Lower leg skin (tissue), 4 donors: ENCODE results near the gene FAM229B. TPM values are rescaled to one million over a fixed set of nuclear protein-coding genes. Genes with fewer than 3 reads are reported as not detected.
"Not testable (repeated sequence)": the region's sequence is repeated elsewhere in the genome, so short reads cannot be mapped to it uniquely, and the experiment has no call there.

ENCODE experiments used
- DNase-seq, 2 donors: peaks; one replicate each; pipeline ENCODE4 v3.0.0-alpha.2; 2019; ENCODE audit warnings: low spot score in 2 of 2
- H3K4me3 ChIP-seq: fragments of 200-600 bp; sonication (generic); 2 replicates; pipeline ENCODE4 v1.5.1; 2017; ENCODE audit warnings: mild to moderate bottlenecking, low read depth; ENCODE audit not compliant: poor library complexity, severe bottlenecking
- CTCF ChIP-seq, 3 donors: fragments of 450-650 bp; IDR thresholded peaks; one replicate each; pipeline ENCODE4 v1.5.1; 2016; ENCODE audit warnings: antibody characterized with exemption in 3 of 3, mild to moderate bottlenecking in 3 of 3, moderate library complexity in 2 of 3
- POLR2A ChIP-seq, 2 donors: fragments of 450-650 bp; IDR thresholded peaks; one replicate each; pipeline ENCODE4 v1.6.1; 2016 to 2017; ENCODE audit warnings: antibody characterized with exemption in 2 of 2, mild to moderate bottlenecking in 1 of 2, moderate library complexity in 1 of 2
- WGBS, 2 donors: methylation state at CpG; one replicate each; pipeline ENCODE4 v1.1.5; 2018; 5-methylcytosine and 5-hydroxymethylcytosine counted together
- intact Hi-C: fragments of 100-400 bp; cut with DNase I; formaldehyde crosslinking; loops from one replicate; pipeline ENCODE4 v1.15.0; 2023; ENCODE audit warnings: low total_unique reads
- total RNA-seq, 4 donors: library from RNA; depleted of rRNA; stranded (reverse); fragments of >200 nt; gene quantifications; one replicate each; pipeline ENCODE4 v1.1.0, GENCODE V29; 2016

FAM229B gene
- total RNA-seq, 4 donors from 2014 or later: 1.7 to 9.3 (median 7.4) TPM

- H3K4me3 ChIP-seq: no peak overlapping the region
- intact Hi-C loops: no loop called here
- TF ChIP-seq CTCF (IDR thresholded peaks at IDR 0.05) (no peak), POLR2A (IDR thresholded peaks at IDR 0.05) (no peak)
- WGBS, 2 donors: 59 to 83% methylated on average over 1 of the region's 1 CpG
- DNase-seq: no peak
Measured at GRCh38 chr6:112040956-112041355, 46.4 kb upstream of the FAM229B start.

- intact Hi-C loops: no loop called here
- no peak for DNase-seq
- TF ChIP-seq POLR2A (IDR thresholded peaks at IDR 0.05): no peak
- TF ChIP-seq CTCF (IDR thresholded peaks at IDR 0.05): no peak
- WGBS, 2 donors: 64 to 78% methylated on average over 3 of the region's 3 CpGs
- no peak overlapping the region for H3K4me3 ChIP-seq
Measured at GRCh38 chr6:112041535-112041934, 45.9 kb upstream of the FAM229B start.

- peak overlapping the region; percentile 25 for H3K4me3 ChIP-seq
- intact Hi-C loops: no loop called here
- TF ChIP-seq CTCF (IDR thresholded peaks at IDR 0.05) (peak in 1 of 3 donors; percentile 93), POLR2A (IDR thresholded peaks at IDR 0.05) (no peak)
- peak; percentile 86 to 98 for DNase-seq
- WGBS, 2 donors: 0 to 1% methylated on average over 36 of the region's 36 CpGs
Measured at GRCh38 chr6:112043032-112044007, 44.1 kb upstream of the FAM229B start.

- 64 to 65% methylated on average over 8 of the region's 8 CpGs for WGBS, 2 donors
- DNase-seq: no peak
- H3K4me3 ChIP-seq: no peak overlapping the region
- TF ChIP-seq CTCF (IDR thresholded peaks at IDR 0.05) (no peak), POLR2A (IDR thresholded peaks at IDR 0.05) (no peak)
- intact Hi-C loops: no loop called here
Measured at GRCh38 chr6:112044196-112044595, 43.2 kb upstream of the FAM229B start.

- TF ChIP-seq CTCF (IDR thresholded peaks at IDR 0.05): no peak
- no peak for TF ChIP-seq POLR2A (IDR thresholded peaks at IDR 0.05)
- no peak for DNase-seq
- 43 to 54% methylated on average over 3 of the region's 3 CpGs for WGBS, 2 donors
- H3K4me3 ChIP-seq: no peak overlapping the region
- intact Hi-C loops: loop anchor here (5.0 kb wide), 1 partner anchor 338 kb away; no protein-coding TSS in a partner anchor
Measured at GRCh38 chr6:112044856-112045255, 42.5 kb upstream of the FAM229B start.

GRCh38 chr6:112047523-112047922 lies 39.9 kb upstream of the FAM229B start:
- DNase-seq, H3K4me3 ChIP-seq: not testable (repeated sequence)
- intact Hi-C loops: loop anchor here (5.0 kb wide), 1 partner anchor 340 kb away; no protein-coding TSS in a partner anchor
- WGBS, 2 donors: 91 to 96% methylated on average over 18 to 25 of the region's 25 CpGs
